Neural progenitor cell (in vitro differentiated cells): ENCODE data around the gene CDS2.

Experiments
- CTCF ChIP-seq: fragments of 200-600 bp; sonication (generic); IDR thresholded peaks from 2 replicates; pipeline ENCODE4 v1.5.1; 2017; ENCODE audit warnings: antibody characterized with exemption, mild to moderate bottlenecking
- EZH2 ChIP-seq: fragments of 200-600 bp; sonication (generic); IDR thresholded peaks from 2 replicates; pipeline ENCODE4 v1.6.1; 2017; ENCODE audit warnings: antibody characterized with exemption, mild to moderate bottlenecking, moderate library complexity
- EZH2phosphoT487 ChIP-seq: fragments of 200-600 bp; sonication (generic); IDR thresholded peaks from 2 replicates; pipeline ENCODE4 v1.6.1; 2017; ENCODE audit warnings: antibody characterized with exemption

GRCh38 chr20:5170341-5170740, 43.5 kb downstream of the CDS2 start:
- TF ChIP-seq CTCF = no peak
- no peak for TF ChIP-seq EZH2phosphoT487
- TF ChIP-seq EZH2 = no peak
